ENCODE results near the gene BBX.
A peak's percentile ranks its signal among the peaks of the same experiment; 100 is the strongest.

Gene BBX

GRCh38 chr3:107756649-107757048 lies 233.9 kb downstream of the BBX start:
- no peak for DNase-seq

GRCh38 chr3:107757140-107757539 lies 234.4 kb downstream of the BBX start:
- peak; percentile 12 for DNase-seq

GRCh38 chr3:107760144-107760543 lies 237.4 kb downstream of the BBX start:
- no peak for DNase-seq

GRCh38 chr3:107761391-107761790 lies 238.6 kb downstream of the BBX start:
- DNase-seq: no peak

GRCh38 chr3:107765524-107765923 lies 242.8 kb downstream of the BBX start:
- no peak for DNase-seq

GRCh38 chr3:107767897-107768605 lies 245.3 kb downstream of the BBX start:
- DNase-seq: no peak

- DNase-seq: no peak
Observed at GRCh38 chr3:107769882-107770281, 247.1 kb downstream of the BBX start.

GRCh38 chr3:107772016-107772415 lies 249.3 kb downstream of the BBX start:
- DNase-seq: no peak

GRCh38 chr3:107775974-107776373 lies 253.2 kb downstream of the BBX start:
- peak; percentile 43 for DNase-seq

GRCh38 chr3:107781253-107781652 lies 258.5 kb downstream of the BBX start:
- DNase-seq: no peak

GRCh38 chr3:107782054-107782453 lies 259.3 kb downstream of the BBX start:
- DNase-seq: no peak

GRCh38 chr3:107790612-107791011 lies 267.9 kb downstream of the BBX start:
- DNase-seq: no peak

- DNase-seq: no peak
Observed at GRCh38 chr3:107791027-107791426, 268.3 kb downstream of the BBX start.

GRCh38 chr3:107791450-107791849 lies 268.7 kb downstream of the BBX start:
- DNase-seq: no peak

- peak; percentile 11 for DNase-seq
Observed at GRCh38 chr3:107794664-107795443, 272.1 kb downstream of the BBX start.

- no peak for DNase-seq
Observed at GRCh38 chr3:107795514-107796094, 272.8 kb downstream of the BBX start.

- DNase-seq: peak; percentile 74
Observed at GRCh38 chr3:107796791-107797190, 274.0 kb downstream of the BBX start.

- no peak for DNase-seq
Observed at GRCh38 chr3:107797586-107797985, 274.8 kb downstream of the BBX start.

GRCh38 chr3:107798381-107798780 lies 275.6 kb downstream of the BBX start:
- DNase-seq: no peak

- DNase-seq: no peak
Observed at GRCh38 chr3:107800710-107801109, 277.9 kb downstream of the BBX start.

GRCh38 chr3:107803170-107803569 lies 280.4 kb downstream of the BBX start:
- DNase-seq: no peak

- no peak for DNase-seq
Observed at GRCh38 chr3:107806021-107806420, 283.3 kb downstream of the BBX start.

GRCh38 chr3:107806536-107806935 lies 283.8 kb downstream of the BBX start:
- DNase-seq: no peak

Measured in NCI-H1694 (cell line).